Thoracic aorta (tissue), 2 donors: ENCODE data around the gene SPAG16. TPM values are rescaled to one million over a fixed set of nuclear protein-coding genes. Genes with fewer than 3 reads are reported as not detected.

Experiments
- ATAC-seq: fragments of 150-250 bp; one replicate; pipeline ENCODE4 v1.8.0; 2017; ENCODE audit warnings: low read depth; ENCODE audit not compliant: insufficient number of reproducible peaks, low FRiP score
- DNase-seq: peaks from one replicate; pipeline ENCODE4 v3.0.0-alpha.2; 2020; ENCODE audit warnings: low spot score
- H3K27ac ChIP-seq, 2 donors: fragments of 200-600 bp; sonication (generic); 1 replicate in 1 of 2; 2 replicates in 1 of 2; pipeline ENCODE4 v1.5.1; 2016; ENCODE audit warnings: mild to moderate bottlenecking in 2 of 2, moderate library complexity in 2 of 2
- H3K27me3 ChIP-seq: fragments of 200-600 bp; sonication (generic); replicated peaks from 2 replicates; pipeline ENCODE4 v1.6.0; 2016; ENCODE audit warnings: mild to moderate bottlenecking; ENCODE audit not compliant: insufficient read depth
- H3K36me3 ChIP-seq: fragments of 200-600 bp; sonication (generic); one replicate; pipeline ENCODE4 v1.5.1; 2016
- H3K4me1 ChIP-seq, 2 donors: fragments of 200-600 bp; sonication (generic); 1 replicate in 1 of 2; 2 replicates in 1 of 2; pipeline versions ENCODE4 v1.5.1 to v1.6.0; 2016; ENCODE audit warnings: low read depth in 2 of 2, mild to moderate bottlenecking in 1 of 2; ENCODE audit not compliant: control insufficient read depth in 1 of 2
- H3K4me3 ChIP-seq: fragments of 200-600 bp; sonication (generic); 2 replicates; pipeline ENCODE4 v1.5.1; 2016; ENCODE audit warnings: mild to moderate bottlenecking
- H3K9me3 ChIP-seq: fragments of 200-600 bp; sonication (generic); 2 replicates; pipeline ENCODE4 v1.5.1; 2016
- total RNA-seq, 2 donors: library from RNA; depleted of rRNA; stranded (reverse); fragments of >200 nt; gene quantifications; one replicate each; pipeline versions ENCODE4 v1.1.0 to v1.2.3, GENCODE V29; 2016
- TF ChIP-seq, protein P1 (sequence below): fragments of 200-600 bp; sonication (generic); IDR thresholded peaks from one replicate; pipeline ENCODE4 v1.5.1; 2019; ENCODE audit warnings: antibody characterized with exemption

The SPAG16 gene
- total RNA-seq, 2 donors from 2014 or later: 7.4 to 26.3 TPM

DNA sequence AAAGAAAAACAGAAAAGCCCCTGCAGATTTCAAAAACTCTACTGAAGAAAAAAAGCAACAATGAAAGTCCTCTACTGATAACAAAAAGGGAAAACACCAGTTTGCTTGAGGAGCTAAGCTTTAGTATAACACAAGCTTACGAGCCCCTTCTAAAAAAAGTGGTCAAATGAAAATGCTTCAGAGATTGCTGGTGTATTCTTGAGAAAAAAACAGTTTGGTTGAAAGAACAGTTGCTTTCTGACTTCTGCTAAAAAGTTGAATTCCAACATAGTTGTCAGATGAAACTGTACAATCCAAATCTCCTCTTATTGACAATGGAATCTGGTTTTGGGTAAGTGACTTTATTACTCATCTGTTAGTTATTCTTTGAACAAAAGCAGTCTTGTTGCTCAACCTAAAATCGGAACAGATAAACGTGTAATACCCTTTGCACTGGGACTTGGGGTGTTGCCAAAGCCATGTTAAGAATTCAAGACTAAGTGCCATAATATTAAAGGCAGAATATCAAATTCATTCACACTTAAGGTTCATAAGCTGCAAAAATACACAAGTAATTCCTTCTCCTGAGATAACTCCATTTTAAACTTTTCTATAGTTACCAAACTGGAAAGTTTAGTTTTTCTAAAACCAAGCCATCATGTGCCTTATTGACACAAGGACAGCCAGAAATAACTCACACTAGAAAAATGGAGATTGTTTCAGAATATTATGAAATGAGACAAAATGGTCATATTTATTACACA, 45.3 kb upstream of the SPAG16 start:
- Histone ChIP-seq H3K27me3 (no peaks in the 10 kb centered on the region), H3K36me3 (no peaks in the 10 kb centered on the region), H3K4me3 (peak overlapping the region; percentile 46), H3K4me1 (peaks cover 15 to 35% of the 10 kb centered on the region in 2 donors), H3K9me3 (no peaks in the 10 kb centered on the region), H3K27ac (peak overlapping the region; percentile 21 to 53)
- TF ChIP-seq, protein P1, sequence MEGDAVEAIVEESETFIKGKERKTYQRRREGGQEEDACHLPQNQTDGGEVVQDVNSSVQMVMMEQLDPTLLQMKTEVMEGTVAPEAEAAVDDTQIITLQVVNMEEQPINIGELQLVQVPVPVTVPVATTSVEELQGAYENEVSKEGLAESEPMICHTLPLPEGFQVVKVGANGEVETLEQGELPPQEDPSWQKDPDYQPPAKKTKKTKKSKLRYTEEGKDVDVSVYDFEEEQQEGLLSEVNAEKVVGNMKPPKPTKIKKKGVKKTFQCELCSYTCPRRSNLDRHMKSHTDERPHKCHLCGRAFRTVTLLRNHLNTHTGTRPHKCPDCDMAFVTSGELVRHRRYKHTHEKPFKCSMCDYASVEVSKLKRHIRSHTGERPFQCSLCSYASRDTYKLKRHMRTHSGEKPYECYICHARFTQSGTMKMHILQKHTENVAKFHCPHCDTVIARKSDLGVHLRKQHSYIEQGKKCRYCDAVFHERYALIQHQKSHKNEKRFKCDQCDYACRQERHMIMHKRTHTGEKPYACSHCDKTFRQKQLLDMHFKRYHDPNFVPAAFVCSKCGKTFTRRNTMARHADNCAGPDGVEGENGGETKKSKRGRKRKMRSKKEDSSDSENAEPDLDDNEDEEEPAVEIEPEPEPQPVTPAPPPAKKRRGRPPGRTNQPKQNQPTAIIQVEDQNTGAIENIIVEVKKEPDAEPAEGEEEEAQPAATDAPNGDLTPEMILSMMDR: no peak
- DNase-seq: no peak
- no peak for ATAC-seq

DNA sequence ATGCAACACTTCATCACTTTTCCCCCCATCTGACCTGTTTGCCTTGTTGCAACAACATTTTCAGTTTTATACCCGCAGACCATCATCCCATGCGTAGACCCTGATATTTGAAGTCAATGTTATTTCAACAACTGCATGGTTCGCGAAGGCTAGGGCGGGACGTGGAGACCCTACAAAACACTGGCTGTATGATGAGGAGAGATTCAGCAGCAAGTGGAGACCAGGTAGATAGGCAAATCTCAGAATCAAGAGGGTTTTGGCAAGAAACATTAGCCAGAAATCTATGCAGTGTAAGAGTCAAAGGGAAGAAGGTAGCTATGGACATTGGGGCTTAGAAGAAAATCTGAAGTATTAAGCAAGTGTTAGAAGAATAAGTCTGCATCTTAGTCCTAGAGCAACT, 42.4 kb upstream of the SPAG16 start:
- Histone ChIP-seq H3K27me3 (no peaks in the 10 kb centered on the region), H3K36me3 (no peaks in the 10 kb centered on the region), H3K9me3 (no peaks in the 10 kb centered on the region), H3K4me1 (peaks cover 17 to 38% of the 10 kb centered on the region in 2 donors), H3K4me3 (no peak overlapping the region), H3K27ac (no peak overlapping the region)
- no peak for ATAC-seq
- DNase-seq: no peak
- TF ChIP-seq, protein P1: no peak

DNA sequence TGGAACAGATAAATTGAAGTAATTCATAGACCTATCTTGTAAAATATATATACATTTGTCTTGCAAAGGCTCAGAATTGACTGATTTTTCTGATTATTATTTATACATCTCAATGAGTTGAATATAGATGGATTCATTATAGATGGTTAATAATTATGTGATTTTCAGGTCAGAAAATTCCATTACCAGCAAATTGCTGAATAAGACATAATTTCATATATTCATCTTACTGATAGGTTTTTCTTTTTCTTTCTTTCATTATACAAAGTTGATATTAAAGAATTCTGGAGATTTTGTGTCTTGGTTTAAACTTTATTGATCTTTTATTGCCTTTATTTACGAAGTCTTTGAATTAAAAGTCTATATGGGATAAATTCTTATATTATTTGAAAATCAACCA, 41.6 kb upstream of the SPAG16 start:
- H3K4me3 ChIP-seq: no peak overlapping the region
- DNase-seq (no peak), ATAC-seq (no peak)
- no peaks in the 10 kb centered on the region for H3K27me3 ChIP-seq
- no peak overlapping the region for H3K27ac ChIP-seq
- peaks cover 15 to 39% of the 10 kb centered on the region in 2 donors for H3K4me1 ChIP-seq
- H3K9me3 ChIP-seq: no peaks in the 10 kb centered on the region
- H3K36me3 ChIP-seq: no peaks in the 10 kb centered on the region
- TF ChIP-seq, protein P1: no peak

DNA sequence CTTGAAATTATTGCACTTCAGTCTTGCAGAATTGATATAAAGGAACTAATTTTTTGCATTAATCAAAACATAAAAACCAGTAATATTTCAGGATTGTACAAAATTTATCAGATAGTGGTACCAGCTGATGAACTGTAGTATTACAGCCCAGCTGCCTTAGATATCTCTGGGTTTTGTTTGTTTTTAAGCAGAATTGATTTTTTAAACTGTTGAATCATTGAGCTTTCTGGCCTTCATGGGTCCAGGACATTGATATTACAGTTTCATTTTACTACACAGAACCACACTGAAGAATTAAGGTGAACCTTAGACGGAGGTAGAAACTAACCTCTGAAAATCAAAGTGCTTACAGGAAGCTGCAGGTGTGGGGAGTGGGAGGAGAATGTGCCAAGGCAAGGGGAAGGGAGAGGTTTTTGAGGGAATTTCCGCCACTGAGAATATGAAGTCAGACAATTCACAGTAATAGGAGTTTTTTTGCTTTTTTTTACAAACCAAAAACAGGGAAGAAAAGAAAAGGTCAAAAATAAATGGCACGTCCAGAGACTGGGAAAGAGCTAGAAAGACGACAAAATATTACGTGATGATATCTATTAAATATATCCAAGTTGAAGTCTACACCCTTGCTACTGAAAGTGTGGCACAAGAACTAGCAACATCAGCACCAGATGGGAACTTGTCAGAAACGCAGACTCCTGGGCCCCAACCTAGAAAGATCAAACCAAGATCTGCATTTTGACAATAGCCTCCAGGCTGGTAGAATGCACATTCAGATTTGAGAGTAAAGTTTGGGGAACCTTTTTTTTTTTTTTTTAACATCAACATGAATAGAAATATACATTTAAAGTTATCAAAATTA, 40.8 kb upstream of the SPAG16 start:
- ATAC-seq (no peak), DNase-seq (no peak)
- H3K4me3 ChIP-seq: no peak overlapping the region
- H3K4me1 ChIP-seq: peaks cover 12 to 40% of the 10 kb centered on the region in 2 donors
- H3K36me3 ChIP-seq: no peaks in the 10 kb centered on the region
- no peak overlapping the region for H3K27ac ChIP-seq
- H3K9me3 ChIP-seq: no peaks in the 10 kb centered on the region
- TF ChIP-seq, protein P1: no peak
- H3K27me3 ChIP-seq: no peaks in the 10 kb centered on the region
